Astrocyte of the spinal cord (primary cell): Measurements from ENCODE around the gene MRPL38.

ENCODE experiments used
- DNase-seq: peaks from one replicate; pipeline ENCODE4 v3.0.0; 2011; ENCODE audit warnings: low read depth, low spot score
- H3K4me3 ChIP-seq: 2 replicates; pipeline ENCODE4 v1.5.1; 2011; ENCODE audit warnings: low read depth, mild to moderate bottlenecking, low read length, moderate library complexity
- in situ Hi-C: cut with HindIII; loops from 2 replicates; pipeline ENCODE4 v1.10.0; 2017; ENCODE audit warnings: low sequenced_read_pairs
- TF ChIP-seq, protein P1 (sequence below): IDR thresholded peaks from 2 replicates; pipeline ENCODE4 v1.5.1; 2012; ENCODE audit warnings: low read depth, mild to moderate bottlenecking, low read length, inconsistent platforms

MRPL38 gene

GRCh38 chr17:75904749-75905521, at the start of gene MRPL38:
Gene MRPL38, minus strand, starts transcription at chr17:75904884. Its CDS starts 9 bp downstream, at chr17:75904875.
- in situ Hi-C loops: no loop called here
- peak within 1 kb of the TSS; percentile 82 for H3K4me3 ChIP-seq
- peak; percentile 96 for DNase-seq
- TF ChIP-seq, protein P1, sequence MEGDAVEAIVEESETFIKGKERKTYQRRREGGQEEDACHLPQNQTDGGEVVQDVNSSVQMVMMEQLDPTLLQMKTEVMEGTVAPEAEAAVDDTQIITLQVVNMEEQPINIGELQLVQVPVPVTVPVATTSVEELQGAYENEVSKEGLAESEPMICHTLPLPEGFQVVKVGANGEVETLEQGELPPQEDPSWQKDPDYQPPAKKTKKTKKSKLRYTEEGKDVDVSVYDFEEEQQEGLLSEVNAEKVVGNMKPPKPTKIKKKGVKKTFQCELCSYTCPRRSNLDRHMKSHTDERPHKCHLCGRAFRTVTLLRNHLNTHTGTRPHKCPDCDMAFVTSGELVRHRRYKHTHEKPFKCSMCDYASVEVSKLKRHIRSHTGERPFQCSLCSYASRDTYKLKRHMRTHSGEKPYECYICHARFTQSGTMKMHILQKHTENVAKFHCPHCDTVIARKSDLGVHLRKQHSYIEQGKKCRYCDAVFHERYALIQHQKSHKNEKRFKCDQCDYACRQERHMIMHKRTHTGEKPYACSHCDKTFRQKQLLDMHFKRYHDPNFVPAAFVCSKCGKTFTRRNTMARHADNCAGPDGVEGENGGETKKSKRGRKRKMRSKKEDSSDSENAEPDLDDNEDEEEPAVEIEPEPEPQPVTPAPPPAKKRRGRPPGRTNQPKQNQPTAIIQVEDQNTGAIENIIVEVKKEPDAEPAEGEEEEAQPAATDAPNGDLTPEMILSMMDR: peak; percentile 85

DNA sequence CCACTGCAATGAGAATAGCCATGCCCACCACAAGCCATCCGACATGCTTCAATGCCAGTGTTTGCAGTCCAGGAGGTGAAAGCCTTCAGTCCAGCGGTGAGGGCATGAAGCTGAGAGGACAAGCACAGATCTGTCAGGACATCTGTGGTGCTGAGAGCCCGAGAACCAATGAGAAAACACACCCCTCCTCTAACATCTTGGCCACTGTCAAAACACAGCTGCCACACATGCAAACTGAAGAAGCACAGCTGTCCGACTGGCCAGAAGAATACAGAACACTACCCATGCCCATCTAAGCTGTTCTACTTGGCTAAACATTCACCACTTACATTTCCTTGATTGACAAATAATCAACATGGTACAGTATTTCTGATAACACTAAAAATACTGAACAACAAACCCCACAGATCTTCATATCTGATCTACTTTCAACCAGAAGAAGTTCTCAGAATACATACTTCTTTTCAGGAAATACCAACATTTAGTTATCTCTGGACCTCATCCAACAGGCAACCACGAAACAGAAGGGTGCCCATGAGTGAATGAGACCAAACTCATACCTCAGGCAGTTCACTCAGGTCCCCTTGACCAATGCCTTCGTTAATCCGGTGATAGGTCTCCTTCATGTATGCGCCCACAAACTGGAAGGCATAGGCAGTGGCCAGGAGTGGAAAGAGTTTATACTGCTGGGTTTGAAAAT, 46.3 kb upstream of the MRPL38 start:
- peak; percentile 53 for DNase-seq
- in situ Hi-C loops: no loop called here
- H3K4me3 ChIP-seq: no peak overlapping the region
- TF ChIP-seq, protein P1: no peak

DNA sequence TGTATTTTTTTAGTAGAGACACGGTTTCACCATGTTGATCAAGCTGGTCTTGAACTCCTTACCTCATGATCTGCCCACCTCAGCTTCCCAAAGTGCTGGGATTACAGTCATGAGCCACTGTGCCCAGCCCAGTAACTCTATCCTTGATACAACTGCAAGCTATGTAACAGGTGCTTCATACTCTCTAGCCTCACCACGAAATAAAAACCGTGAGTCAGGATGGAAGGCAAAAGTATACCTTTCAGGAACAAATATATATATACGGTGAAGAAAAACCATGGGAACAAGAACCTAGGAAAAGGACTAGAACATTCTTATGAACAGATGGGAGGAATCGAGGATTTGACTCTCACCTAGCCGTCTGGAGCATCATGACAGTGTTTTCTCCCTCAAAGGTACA, 45.7 kb upstream of the MRPL38 start:
- TF ChIP-seq, protein P1: no peak
- no peak overlapping the region for H3K4me3 ChIP-seq
- in situ Hi-C loops: no loop called here
- DNase-seq: no peak

GRCh38 chr17:75945211-75945610, 40.5 kb upstream of the MRPL38 start:
- in situ Hi-C loops: no loop called here
- TF ChIP-seq, protein P1: no peak
- DNase-seq: no peak
- no peak overlapping the region for H3K4me3 ChIP-seq

- in situ Hi-C loops: no loop called here
- TF ChIP-seq, protein P1: no peak
Observed at GRCh38 chr17:75943491-75943890, 38.8 kb upstream of the MRPL38 start.

GRCh38 chr17:75942473-75942872, 37.8 kb upstream of the MRPL38 start:
- TF ChIP-seq, protein P1: no peak
- no peak for DNase-seq
- in situ Hi-C loops: no loop called here
- no peak overlapping the region for H3K4me3 ChIP-seq

More at GRCh38 chr17:75943491-75943890, 38.8 kb upstream of the MRPL38 start:
- no peak for DNase-seq
- H3K4me3 ChIP-seq: no peak overlapping the region
